K562 (cell line): ENCODE results near the gene FKRP. TPM values are rescaled to one million over a fixed set of nuclear protein-coding genes. Genes with fewer than 3 reads are reported as not detected.

Experiments used
- CXXC5 ChIP-seq: fragments of 250-450 bp; sonication (Bioruptor Pico); IDR thresholded peaks from 2 replicates; pipeline ENCODE4 v1.8.0; 2022; ENCODE audit warnings: inconsistent platforms, mild to moderate bottlenecking, moderate library complexity
- ERF ChIP-seq: fragments of 450-650 bp; formaldehyde crosslinking; IDR thresholded peaks from 2 replicates; pipeline ENCODE4 v1.4.0; 2020; ENCODE audit warnings: mild to moderate bottlenecking, mixed read lengths
- FIP1L1 ChIP-seq: fragments of 200-400 bp; formaldehyde crosslinking; IDR thresholded peaks from 2 replicates; pipeline ENCODE4 v1.6.1; 2018; ENCODE audit warnings: mild to moderate bottlenecking, low read depth, low read length; ENCODE audit not compliant: poor library complexity, severe bottlenecking
- HDAC2 ChIP-seq: fragments of 450-650 bp; IDR thresholded peaks from 2 replicates; pipeline ENCODE4 v1.6.1; 2016; ENCODE audit warnings: mild to moderate bottlenecking
- KDM1A ChIP-seq, 2 experiments: fragments of 450-650 bp; IDR thresholded peaks; 2 replicates each; pipeline ENCODE4 v1.6.1; 2016; ENCODE audit warnings: mild to moderate bottlenecking in 2 of 2
- MAZ ChIP-seq, 2 experiments: fragments of 450-650 bp in 1 of 2; sonication (generic) in 1 of 2; formaldehyde crosslinking; IDR thresholded peaks in 1 of 2; conservative IDR thresholded peaks in 1 of 2; 2 replicates each; pipeline versions ENCODE4 v1.4.0 to v1.5.0; 2020; ENCODE audit warnings: mild to moderate bottlenecking in 1 of 2, missing genetic modification reagents in 1 of 2
- NFE2L1 ChIP-seq: fragments of 450-650 bp; IDR thresholded peaks from 2 replicates; pipeline ENCODE4 v1.6.1; 2016; ENCODE audit warnings: missing genetic modification characterization, low read depth, mild to moderate bottlenecking, missing compliant biosample characterization, moderate library complexity, borderline replicate concordance
- NR2C2 ChIP-seq, 2 experiments: fragments of 200-800 bp in 1 of 2; sonication (Bioruptor generic) in 1 of 2; sonication (generic) in 1 of 2; formaldehyde crosslinking in 1 of 2; IDR thresholded peaks; 2 replicates each; pipeline versions ENCODE4 v1.6.1 to v1.8.0; 2016 to 2022; ENCODE audit warnings: mild to moderate bottlenecking in 1 of 2, missing compliant biosample characterization in 1 of 2, missing genetic modification characterization in 1 of 2, missing genetic modification reagents in 1 of 2
- POLR2AphosphoS2 ChIP-seq: IDR thresholded peaks from 2 replicates; pipeline ENCODE4 v1.6.1; 2012; ENCODE audit warnings: low read length, improper control_type of control experiment
- SIN3A ChIP-seq, 2 experiments: fragments of 150-350 bp in 1 of 2; IDR thresholded peaks; 2 replicates each; pipeline ENCODE4 v1.6.1; 2011 to 2016; ENCODE audit warnings: borderline replicate concordance in 2 of 2, low read depth in 2 of 2, low read length in 2 of 2, mild to moderate bottlenecking in 2 of 2, moderate library complexity in 2 of 2; ENCODE audit not compliant: control insufficient read depth in 1 of 2
- TBP ChIP-seq: optimal IDR thresholded peaks from 2 replicates; pipeline ENCODE3; 2011; ENCODE audit warnings: low read depth, low read length, improper control_type of control experiment
- THRA ChIP-seq: fragments of 450-650 bp; IDR thresholded peaks from 2 replicates; pipeline ENCODE4 v1.6.1; 2017; ENCODE audit warnings: mild to moderate bottlenecking, moderate library complexity
- ZNF316 ChIP-seq: fragments of 450-650 bp; IDR thresholded peaks from 2 replicates; pipeline ENCODE4 v1.6.1; 2016
- ZNF395 ChIP-seq: fragments of 200-800 bp; sonication (Bioruptor generic); IDR thresholded peaks from 2 replicates; pipeline ENCODE4 v1.6.1; 2017; ENCODE audit warnings: missing genetic modification characterization, missing compliant biosample characterization
- ZNF592 ChIP-seq: fragments of 450-650 bp; IDR thresholded peaks from 2 replicates; pipeline ENCODE4 v1.6.1; 2017; ENCODE audit warnings: antibody characterized with exemption, mild to moderate bottlenecking
- polyA plus RNA-seq, 8 experiments: library from polyadenylated mRNA; depleted of rRNA in 4 of 8; stranded (reverse) in 5 of 8; unstranded in 3 of 8; fragments of >200 nt; fragmentation: Nextera tagmentation in 2 of 8; fragmentation: Illumina TruSeq in 1 of 8; extraction: Ambion mirVana in 2 of 8; extraction: Trizol in 1 of 8; gene quantifications; 2 replicates each; pipeline versions ENCODE4 v1.2.1 to v1.2.3, GENCODE V29; 2011 to 2014; ENCODE audit warnings: inconsistent platforms in 1 of 8, missing spikeins in 1 of 8
- total RNA-seq, 7 experiments: library from RNA; depleted of rRNA in 6 of 7; stranded (reverse); fragments of >200 nt in 6 of 7; fragmentation: Illumina TruSeq in 2 of 7; extraction: Trizol in 2 of 7; gene quantifications; 2 replicates each; pipeline versions ENCODE4 v1.2.1 to v1.2.3, GENCODE V29; 2011 to 2021; ENCODE audit warnings: low replicate concordance in 1 of 7

FKRP gene
- total and polyA plus RNA-seq, 9 of the 15 experiments (the other 6 are each of a cell fraction or from before 2014, with no cell fraction given): 0.68 to 16.1 (median 6.5) TPM

GRCh38 chr19:46786236-46787039, 40.6 kb downstream of the FKRP start (continued):
- TF ChIP-seq CXXC5 (CRISPR knock-in tag) (peak; percentile 75), ZNF592 (peak; percentile 91), NR2C2 (CRISPR knock-in tag; IDR thresholded peaks at IDR 0.05) (no peak; the same call in 1 of the 2 replicates), NR2C2 (tag; IDR thresholded peaks at IDR 0.05) (0 out of 2 replicates have a peak, but pooled peaks have one; percentile 11), ZNF316 (peak; percentile 97), FIP1L1 (no peak), POLR2AphosphoS2 (peak; percentile 68; the same call in 1 of the 2 replicates), ZNF395 (CRISPR knock-in tag) (0 out of 2 replicates have a peak, but pooled peaks have one; percentile 82), TBP (peak; percentile 48), ERF (CRISPR knock-in tag) (peak; percentile 27; the same call in 1 of the 2 replicates), NFE2L1 (tag) (peak; percentile 92), HDAC2 (peak; percentile 88), SIN3A (IDR thresholded peaks at IDR 0.05; ENCODE audit: borderline replicate concordance in 2 of 2, control insufficient read depth in 1 of 2, low read depth in 2 of 2, low read length in 2 of 2) (peak; percentile 98 to 99), KDM1A (IDR thresholded peaks at IDR 0.05) (no peak; a peak in 1 of 4 replicates), MAZ (CRISPR knock-in tag; conservative IDR thresholded peaks at IDR 0.05 in 1 of 2, IDR thresholded peaks at IDR 0.05 in 1 of 2) (peak; percentile 80 to 90), THRA (no peak)
